ENCODE measurements around the gene MGP. TPM values are rescaled to one million over a fixed set of nuclear protein-coding genes. Genes with fewer than 3 reads are reported as not detected.

Gene MGP
- polyA plus RNA-seq, 1 of the 3 experiments (the other 2 are of a cell fraction), result 76.2 TPM

GRCh38 chr12:14874882-14875281 is 10.8 kb downstream of the MGP start:
- Histone ChIP-seq H3K4me2 (no peak overlapping the region), H3K9me2 (no peaks in the 10 kb centered on the region), H4K20me1 (ENCODE audit: insufficient read depth) (no peaks in the 10 kb centered on the region), H3K9ac (no peak overlapping the region), H3K4me3 (ENCODE audit: low read depth in 2 of 2, low read length in 1 of 2) (no peak overlapping the region), H3K36me3 (replicated peaks in 1 of 2; ENCODE audit: control insufficient read depth in 1 of 2, insufficient read depth in 2 of 2, low read length in 1 of 2) (no peaks in the 10 kb centered on the region), H3K79me2 (ENCODE audit: insufficient read depth) (no peaks in the 10 kb centered on the region), H3K4me1 (ENCODE audit: control insufficient read depth in 1 of 2, insufficient read depth in 2 of 2, low read depth in 1 of 2, low read length in 1 of 2) (no peaks in the 10 kb centered on the region), H3K27me3 (ENCODE audit: insufficient read depth) (no peaks in the 10 kb centered on the region), H3K9me3 (no peaks in the 10 kb centered on the region), H3K27ac (ENCODE audit: low read depth in 2 of 2, low read length in 1 of 2) (no peak overlapping the region), H3F3A (replicated peaks; ENCODE audit: insufficient read depth) (no peaks in the 10 kb centered on the region), H2AFZ (ENCODE audit: low read depth) (no peak overlapping the region)
- ChIA-PET CTCF (no interaction called here), POLR2A (no interaction called here)
- WGBS (ENCODE audit: low lambda C conversion rate), result 36% methylated on average over 3 of the region's 3 CpGs
- no peak for DNase-seq
- no peak for TF ChIP-seq NFIC (IDR thresholded peaks at IDR 0.05; ENCODE audit: borderline replicate concordance)
- TF ChIP-seq SMC3 (IDR thresholded peaks at IDR 0.05; ENCODE audit: low read depth, low read length), result no peak
- TF ChIP-seq REST (IDR thresholded peaks at IDR 0.05; ENCODE audit: low read depth, low read length), result no peak
- TF ChIP-seq EZH2phosphoT487 (IDR thresholded peaks at IDR 0.05; ENCODE audit: borderline replicate concordance, low read depth), result no peak
- TF ChIP-seq GATA2 (CRISPR knock-in tag; IDR thresholded peaks at IDR 0.05), result no peak
- TF ChIP-seq SIN3A (IDR thresholded peaks at IDR 0.05; ENCODE audit: borderline replicate concordance, low read depth, low read length), result no peak
- no peak for TF ChIP-seq ELF1 (IDR thresholded peaks at IDR 0.05)
- TF ChIP-seq PBX3 (IDR thresholded peaks at IDR 0.05), result 0 out of 2 replicates have a peak, but pooled peaks have one; percentile 9
- no peak for TF ChIP-seq CHD2 (IDR thresholded peaks at IDR 0.05; ENCODE audit: low read length, partially characterized antibody)
- TF ChIP-seq TEAD4 (IDR thresholded peaks at IDR 0.05; ENCODE audit: borderline replicate concordance, insufficient read depth), result no peak
- TF ChIP-seq RFX5 (IDR thresholded peaks at IDR 0.05; ENCODE audit: low read length), result no peak
- TF ChIP-seq USF1 (IDR thresholded peaks at IDR 0.05; ENCODE audit: borderline replicate concordance, low read depth), result no peak
- TF ChIP-seq ZBTB33 (IDR thresholded peaks at IDR 0.05; ENCODE audit: borderline replicate concordance, low read depth), result no peak
- no peak for TF ChIP-seq CTCF (IDR thresholded peaks at IDR 0.05)
- peak; percentile 55 for TF ChIP-seq TCF12 (IDR thresholded peaks at IDR 0.05)
- no peak for TF ChIP-seq FOXJ3 (CRISPR knock-in tag; IDR thresholded peaks at IDR 0.05)

Measured in SK-N-SH (cell line).